Neural cell (in vitro differentiated cells): Measurements from ENCODE around the gene HSH2D. TPM values are rescaled to one million over a fixed set of nuclear protein-coding genes. Genes with fewer than 3 reads are reported as not detected.

Source experiments
- H2AFZ ChIP-seq: fragments of 200-600, 300-800 bp; sonication (generic), shearing (Covaris generic); 2 replicates; pipeline ENCODE4 v1.6.0; 2014; ENCODE audit warnings: low read depth, mild to moderate bottlenecking, antibody characterized with exemption, low read length, moderate library complexity
- H3F3A ChIP-seq: fragments of 200-600 bp; shearing (Covaris generic); 2 replicates; pipeline ENCODE4 v1.6.1; 2016; ENCODE audit warnings: mild to moderate bottlenecking, moderate library complexity, mixed read lengths, antibody characterized with exemption, low read length; ENCODE audit not compliant: insufficient read depth, poor library complexity, severe bottlenecking
- H3K27ac ChIP-seq: fragments of 200-600, 300-800 bp; sonication (generic), shearing (Covaris generic); 2 replicates; pipeline ENCODE4 v1.5.1; 2014; ENCODE audit warnings: mild to moderate bottlenecking, low read length, moderate library complexity
- H3K27me3 ChIP-seq: fragments of 300-800, 200-600 bp; sonication (generic), shearing (Covaris generic); 2 replicates; pipeline ENCODE4 v1.6.0; 2014; ENCODE audit warnings: mild to moderate bottlenecking, low read depth, low read length, moderate library complexity; ENCODE audit not compliant: insufficient read depth
- H3K36me3 ChIP-seq: fragments of 300-800, 200-600 bp; sonication (generic), shearing (Covaris generic); 2 replicates; pipeline ENCODE4 v1.5.1; 2014; ENCODE audit warnings: mild to moderate bottlenecking, antibody characterized with exemption, low read length, moderate library complexity; ENCODE audit not compliant: insufficient read depth
- H3K4me2 ChIP-seq: fragments of 300-800, 200-600 bp; sonication (generic), shearing (Covaris generic); 2 replicates; pipeline ENCODE4 v1.6.0; 2014; ENCODE audit warnings: mild to moderate bottlenecking, low read length
- H3K4me3 ChIP-seq: fragments of 300-800, 200-600 bp; sonication (generic), shearing (Covaris generic); 2 replicates; pipeline ENCODE4 v1.5.1; 2014; ENCODE audit warnings: mild to moderate bottlenecking, low read length, moderate library complexity
- H3K79me2 ChIP-seq: fragments of 200-600 bp; shearing (Covaris generic); replicated peaks from 2 replicates; pipeline ENCODE4 v1.6.0; 2014; ENCODE audit warnings: mild to moderate bottlenecking, low read length, moderate library complexity; ENCODE audit not compliant: insufficient read depth
- H3K9ac ChIP-seq: fragments of 300-800, 200-600 bp; sonication (generic), shearing (Covaris generic); 2 replicates; pipeline ENCODE4 v1.6.1; 2016; ENCODE audit warnings: mild to moderate bottlenecking, low read length, mixed read lengths
- H3K9me2 ChIP-seq: fragments of 200-600 bp; shearing (Covaris generic); 2 replicates; pipeline ENCODE4 v1.6.1; 2016; ENCODE audit warnings: mild to moderate bottlenecking, low read length, mixed read lengths; ENCODE audit not compliant: insufficient read depth
- H3K9me3 ChIP-seq: fragments of 200-600, 300-800 bp; sonication (generic), shearing (Covaris generic); 2 replicates; pipeline ENCODE4 v1.6.1; 2016; ENCODE audit warnings: mild to moderate bottlenecking, mixed run types, low read length, moderate library complexity, mixed read lengths
- H4K20me1 ChIP-seq: fragments of 200-600 bp; shearing (Covaris generic); 2 replicates; pipeline ENCODE4 v1.6.1; 2016; ENCODE audit warnings: mild to moderate bottlenecking, mixed run types; ENCODE audit not compliant: insufficient read depth
- EP300 ChIP-seq: fragments of 450-650 bp; conservative IDR thresholded peaks from 2 replicates; pipeline ENCODE4 v1.6.1; 2014; ENCODE audit warnings: antibody characterized with exemption, mild to moderate bottlenecking, moderate library complexity; ENCODE audit not compliant: poor library complexity, severe bottlenecking
- MXI1 ChIP-seq: fragments of 450-650 bp; conservative IDR thresholded peaks from 2 replicates; pipeline ENCODE4 v1.6.1; 2014; ENCODE audit warnings: antibody characterized with exemption, mild to moderate bottlenecking; ENCODE audit not compliant: poor library complexity, severe bottlenecking
- POLR2AphosphoS5 ChIP-seq: IDR thresholded peaks from 2 replicates; pipeline ENCODE4 v1.6.1; 2012
- RAD21 ChIP-seq: fragments of 450-650 bp; conservative IDR thresholded peaks from 2 replicates; pipeline ENCODE4 v1.6.1; 2014; ENCODE audit warnings: antibody characterized with exemption, mild to moderate bottlenecking, moderate library complexity
- TAF1 ChIP-seq: IDR thresholded peaks from 2 replicates; pipeline ENCODE4 v1.6.1; 2012; ENCODE audit warnings: low read depth
- polyA plus RNA-seq: library from polyadenylated mRNA; depleted of rRNA; stranded (reverse); fragments of >200 nt; gene quantifications from 2 replicates; pipeline ENCODE4 v1.2.3, GENCODE V29; 2014
- TF ChIP-seq, protein P1 (sequence below): IDR thresholded peaks from 2 replicates; pipeline ENCODE4 v1.6.1; 2012; ENCODE audit warnings: borderline replicate concordance
- TF ChIP-seq, protein P2 (sequence below): fragments of 450-650 bp; IDR thresholded peaks from 2 replicates; pipeline ENCODE4 v1.5.1; 2014; ENCODE audit warnings: antibody characterized with exemption, mild to moderate bottlenecking, moderate library complexity; ENCODE audit not compliant: poor library complexity, severe bottlenecking

The HSH2D gene
- polyA plus RNA-seq, 1 donor from 2014 or later: not detected

DNA sequence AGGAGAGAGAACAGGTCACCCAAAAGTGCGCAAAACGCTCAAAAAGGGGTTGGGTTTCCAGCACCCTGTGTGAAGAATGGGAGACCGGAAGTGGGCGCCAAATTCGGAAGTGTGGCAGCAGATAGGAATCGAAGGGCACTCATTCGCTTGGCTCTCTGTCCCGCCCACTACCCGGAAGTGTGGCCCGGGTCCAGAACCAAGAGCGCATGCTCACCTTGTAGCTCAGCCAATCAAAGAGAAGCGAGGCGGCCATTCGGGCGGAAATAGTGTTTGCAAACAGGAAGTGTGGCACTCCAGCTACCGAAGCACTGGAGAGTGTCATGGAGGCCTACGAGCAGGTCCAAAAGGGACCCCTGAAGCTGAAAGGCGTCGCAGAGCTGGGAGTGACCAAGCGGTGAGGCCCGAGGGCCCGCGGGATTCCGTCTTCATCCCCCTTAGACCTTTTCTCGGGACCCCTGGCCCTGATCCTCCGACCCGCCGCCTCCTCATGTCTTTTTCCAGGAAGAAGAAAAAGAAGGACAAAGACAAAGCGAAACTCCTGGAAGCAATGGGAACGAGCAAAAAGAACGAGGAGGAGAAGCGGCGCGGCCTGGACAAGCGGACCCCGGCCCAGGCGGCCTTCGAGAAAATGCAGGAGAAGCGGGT, 41.8 kb downstream of the HSH2D start, which contains the start of gene FAM32A:
Gene FAM32A, plus strand, starts transcription at position 288 of the 645 bp plus-strand sequence. Its CDS starts 33 bp downstream, at position 321.
- Histone ChIP-seq H3K36me3 (no peaks in the 10 kb centered on the region), H3F3A (no peaks in the 10 kb centered on the region), H2AFZ (peak within 1 kb of the TSS; percentile 100), H3K9ac (peak within 1 kb of the TSS; percentile 88), H3K27me3 (no peaks in the 10 kb centered on the region), H3K79me2 (peaks cover 21% of the 10 kb centered on the region), H3K4me2 (peak within 1 kb of the TSS; percentile 92), H3K9me2 (no peaks in the 10 kb centered on the region), H4K20me1 (no peaks in the 10 kb centered on the region), H3K27ac (peak within 1 kb of the TSS; percentile 82), H3K9me3 (no peaks in the 10 kb centered on the region), H3K4me3 (peak within 1 kb of the TSS; percentile 82)
- peak; percentile 87 for TF ChIP-seq MXI1
- TF ChIP-seq POLR2AphosphoS5: peak; percentile 97
- TF ChIP-seq TAF1: no peak
- TF ChIP-seq, protein P1, sequence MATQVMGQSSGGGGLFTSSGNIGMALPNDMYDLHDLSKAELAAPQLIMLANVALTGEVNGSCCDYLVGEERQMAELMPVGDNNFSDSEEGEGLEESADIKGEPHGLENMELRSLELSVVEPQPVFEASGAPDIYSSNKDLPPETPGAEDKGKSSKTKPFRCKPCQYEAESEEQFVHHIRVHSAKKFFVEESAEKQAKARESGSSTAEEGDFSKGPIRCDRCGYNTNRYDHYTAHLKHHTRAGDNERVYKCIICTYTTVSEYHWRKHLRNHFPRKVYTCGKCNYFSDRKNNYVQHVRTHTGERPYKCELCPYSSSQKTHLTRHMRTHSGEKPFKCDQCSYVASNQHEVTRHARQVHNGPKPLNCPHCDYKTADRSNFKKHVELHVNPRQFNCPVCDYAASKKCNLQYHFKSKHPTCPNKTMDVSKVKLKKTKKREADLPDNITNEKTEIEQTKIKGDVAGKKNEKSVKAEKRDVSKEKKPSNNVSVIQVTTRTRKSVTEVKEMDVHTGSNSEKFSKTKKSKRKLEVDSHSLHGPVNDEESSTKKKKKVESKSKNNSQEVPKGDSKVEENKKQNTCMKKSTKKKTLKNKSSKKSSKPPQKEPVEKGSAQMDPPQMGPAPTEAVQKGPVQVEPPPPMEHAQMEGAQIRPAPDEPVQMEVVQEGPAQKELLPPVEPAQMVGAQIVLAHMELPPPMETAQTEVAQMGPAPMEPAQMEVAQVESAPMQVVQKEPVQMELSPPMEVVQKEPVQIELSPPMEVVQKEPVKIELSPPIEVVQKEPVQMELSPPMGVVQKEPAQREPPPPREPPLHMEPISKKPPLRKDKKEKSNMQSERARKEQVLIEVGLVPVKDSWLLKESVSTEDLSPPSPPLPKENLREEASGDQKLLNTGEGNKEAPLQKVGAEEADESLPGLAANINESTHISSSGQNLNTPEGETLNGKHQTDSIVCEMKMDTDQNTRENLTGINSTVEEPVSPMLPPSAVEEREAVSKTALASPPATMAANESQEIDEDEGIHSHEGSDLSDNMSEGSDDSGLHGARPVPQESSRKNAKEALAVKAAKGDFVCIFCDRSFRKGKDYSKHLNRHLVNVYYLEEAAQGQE: peak; percentile 73
- TF ChIP-seq, protein P2, sequence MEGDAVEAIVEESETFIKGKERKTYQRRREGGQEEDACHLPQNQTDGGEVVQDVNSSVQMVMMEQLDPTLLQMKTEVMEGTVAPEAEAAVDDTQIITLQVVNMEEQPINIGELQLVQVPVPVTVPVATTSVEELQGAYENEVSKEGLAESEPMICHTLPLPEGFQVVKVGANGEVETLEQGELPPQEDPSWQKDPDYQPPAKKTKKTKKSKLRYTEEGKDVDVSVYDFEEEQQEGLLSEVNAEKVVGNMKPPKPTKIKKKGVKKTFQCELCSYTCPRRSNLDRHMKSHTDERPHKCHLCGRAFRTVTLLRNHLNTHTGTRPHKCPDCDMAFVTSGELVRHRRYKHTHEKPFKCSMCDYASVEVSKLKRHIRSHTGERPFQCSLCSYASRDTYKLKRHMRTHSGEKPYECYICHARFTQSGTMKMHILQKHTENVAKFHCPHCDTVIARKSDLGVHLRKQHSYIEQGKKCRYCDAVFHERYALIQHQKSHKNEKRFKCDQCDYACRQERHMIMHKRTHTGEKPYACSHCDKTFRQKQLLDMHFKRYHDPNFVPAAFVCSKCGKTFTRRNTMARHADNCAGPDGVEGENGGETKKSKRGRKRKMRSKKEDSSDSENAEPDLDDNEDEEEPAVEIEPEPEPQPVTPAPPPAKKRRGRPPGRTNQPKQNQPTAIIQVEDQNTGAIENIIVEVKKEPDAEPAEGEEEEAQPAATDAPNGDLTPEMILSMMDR: peak; percentile 87
- TF ChIP-seq RAD21: no peak

- Histone ChIP-seq H3K79me2 (peaks cover 21% of the 10 kb centered on the region), H3K4me3 (peak overlapping the region; percentile 82), H2AFZ (peak overlapping the region; percentile 52), H3K9me2 (no peaks in the 10 kb centered on the region), H3K9ac (peak overlapping the region; percentile 88), H3K9me3 (no peaks in the 10 kb centered on the region), H3K27ac (peak overlapping the region; percentile 82), H3K27me3 (no peaks in the 10 kb centered on the region), H3K4me2 (peak overlapping the region; percentile 92), H3K36me3 (no peaks in the 10 kb centered on the region), H3F3A (no peaks in the 10 kb centered on the region), H4K20me1 (no peaks in the 10 kb centered on the region)
- TF ChIP-seq, protein P2: peak; percentile 30
- TF ChIP-seq EP300: no peak
Measured at GRCh38 chr19:16185768-16186123, 42.3 kb downstream of the HSH2D start.
